Aorta (tissue), 5 donors: Measurements from ENCODE around the gene IRS1. TPM values are rescaled to one million over a fixed set of nuclear protein-coding genes. Genes with fewer than 3 reads are reported as not detected.
"Not testable (repeated sequence)": the region's sequence is repeated elsewhere in the genome, so short reads cannot be mapped to it uniquely, and the experiment has no call there.

ENCODE experiments used
- ATAC-seq: fragments of 200-7000 bp; cut with Tn5 transposase; one replicate; pipeline ENCODE4 v1.9.1; 2022; ENCODE audit warnings: moderate library complexity; ENCODE audit not compliant: low FRiP score
- DNase-seq, 2 donors: peaks; one replicate each; pipeline ENCODE4 v3.0.0-alpha.2; 2020
- H3K27ac ChIP-seq, 2 donors: one replicate each; pipeline ENCODE4 v1.5.1; 2013; ENCODE audit warnings: low read length in 2 of 2, mild to moderate bottlenecking in 2 of 2, moderate library complexity in 2 of 2, control low read depth in 1 of 2, inconsistent platforms in 1 of 2, low read depth in 1 of 2
- H3K27me3 ChIP-seq, 2 donors: one replicate each; pipeline ENCODE4 v1.6.1; 2013; ENCODE audit warnings: control low read depth in 1 of 2, low read length in 1 of 2, mild to moderate bottlenecking in 1 of 2, moderate library complexity in 1 of 2; ENCODE audit not compliant: insufficient read depth in 2 of 2, control insufficient read depth in 1 of 2
- H3K36me3 ChIP-seq, 2 donors: one replicate each; pipeline ENCODE4 v1.6.1; 2013; ENCODE audit warnings: control low read depth in 1 of 2, low read length in 1 of 2, mild to moderate bottlenecking in 1 of 2; ENCODE audit not compliant: insufficient read depth in 2 of 2, control insufficient read depth in 1 of 2
- H3K4me1 ChIP-seq, 2 donors: one replicate each; pipeline ENCODE4 v1.6.1; 2013; ENCODE audit warnings: low read length in 2 of 2, control low read depth in 1 of 2, mild to moderate bottlenecking in 1 of 2, moderate library complexity in 1 of 2; ENCODE audit not compliant: insufficient read depth in 2 of 2, control insufficient read depth in 1 of 2
- H3K4me3 ChIP-seq, 2 donors: one replicate each; pipeline ENCODE4 v1.5.1; 2013; ENCODE audit warnings: low read length in 2 of 2, control low read depth in 1 of 2, mild to moderate bottlenecking in 1 of 2
- H3K9me3 ChIP-seq: one replicate; pipeline ENCODE4 v1.6.1; 2013; ENCODE audit warnings: mild to moderate bottlenecking, low read length; ENCODE audit not compliant: control insufficient read depth
- WGBS, 2 donors: extraction: QIAGEN DNeasy Blood & Tissue Kit; methylation state at CpG; one replicate each; pipeline ENCODE4 v1.1.7; 2013; 5-methylcytosine and 5-hydroxymethylcytosine counted together
- intact Hi-C, 2 donors: fragments of 100-400 bp; cut with DNase I; formaldehyde crosslinking; loops; one replicate each; pipeline versions ENCODE4 v1.14.2 to v1.15.0; 2022
- long read RNA-seq, 2 donors: library from polyadenylated mRNA; unstranded; transcript quantifications; one replicate each; pipeline ENCODE4 v2.0.0, GENCODE V29; 2020 to 2021
- polyA plus RNA-seq, 2 donors: library from polyadenylated mRNA; stranded (reverse); fragments of 200-250 nt; gene quantifications; one replicate each; pipeline ENCODE4 v1.2.3, GENCODE V29; 2013
- total RNA-seq, 2 donors: library from RNA; stranded (reverse); fragmentation: NEBNext Ultra II Directional; extraction: Animal tissue kit (Norgen Biotek cat#: 25700); gene quantifications; one replicate each; pipeline ENCODE4 v1.2.1, GENCODE V29; 2021
- donor health status: healthy with polysubstance abuse.
- donor health status: Bipolar disorder and iron deficiency.
- donor health status: DM: no; HTN: no; CAD: no.
- donor health status: DM: no; HTN: no; CAD: no.
- donor health status: DM: yes; HTN: yes; CAD: no.

Gene IRS1, protein sequence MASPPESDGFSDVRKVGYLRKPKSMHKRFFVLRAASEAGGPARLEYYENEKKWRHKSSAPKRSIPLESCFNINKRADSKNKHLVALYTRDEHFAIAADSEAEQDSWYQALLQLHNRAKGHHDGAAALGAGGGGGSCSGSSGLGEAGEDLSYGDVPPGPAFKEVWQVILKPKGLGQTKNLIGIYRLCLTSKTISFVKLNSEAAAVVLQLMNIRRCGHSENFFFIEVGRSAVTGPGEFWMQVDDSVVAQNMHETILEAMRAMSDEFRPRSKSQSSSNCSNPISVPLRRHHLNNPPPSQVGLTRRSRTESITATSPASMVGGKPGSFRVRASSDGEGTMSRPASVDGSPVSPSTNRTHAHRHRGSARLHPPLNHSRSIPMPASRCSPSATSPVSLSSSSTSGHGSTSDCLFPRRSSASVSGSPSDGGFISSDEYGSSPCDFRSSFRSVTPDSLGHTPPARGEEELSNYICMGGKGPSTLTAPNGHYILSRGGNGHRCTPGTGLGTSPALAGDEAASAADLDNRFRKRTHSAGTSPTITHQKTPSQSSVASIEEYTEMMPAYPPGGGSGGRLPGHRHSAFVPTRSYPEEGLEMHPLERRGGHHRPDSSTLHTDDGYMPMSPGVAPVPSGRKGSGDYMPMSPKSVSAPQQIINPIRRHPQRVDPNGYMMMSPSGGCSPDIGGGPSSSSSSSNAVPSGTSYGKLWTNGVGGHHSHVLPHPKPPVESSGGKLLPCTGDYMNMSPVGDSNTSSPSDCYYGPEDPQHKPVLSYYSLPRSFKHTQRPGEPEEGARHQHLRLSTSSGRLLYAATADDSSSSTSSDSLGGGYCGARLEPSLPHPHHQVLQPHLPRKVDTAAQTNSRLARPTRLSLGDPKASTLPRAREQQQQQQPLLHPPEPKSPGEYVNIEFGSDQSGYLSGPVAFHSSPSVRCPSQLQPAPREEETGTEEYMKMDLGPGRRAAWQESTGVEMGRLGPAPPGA (N-terminal part only)
- total RNA-seq = 10 to 100 TPM; 13.8 to 16.6 TPM
- 1 to 10 TPM; 2.1 to 2.5 TPM for polyA plus RNA-seq
- long read RNA-seq, donor 1, full-length matches to known transcripts = 12 of 13 reads
- long read RNA-seq, donor 1, partial matches to known transcripts = 0 of 13 reads
- long read RNA-seq, donor 1, other reads (novel, unspliced or antisense) = 1 of 13 reads
- long read RNA-seq, donor 2, full-length matches to known transcripts = 4 of 11 reads
- long read RNA-seq, donor 2, partial matches to known transcripts = 1 of 11 reads
- long read RNA-seq, donor 2, other reads (novel, unspliced or antisense) = 6 of 11 reads

- WGBS, 2 donors = 0% methylated on average over 58 to 82 of the region's 82 CpGs
- Histone ChIP-seq H3K9me3 (no peaks in the 10 kb centered on the region), H3K36me3 (no peaks in the 10 kb centered on the region), H3K4me1 (no peaks in the 10 kb centered on the region), H3K27ac (peak within 1 kb of the TSS; percentile 78 to 87), H3K4me3 (peak within 1 kb of the TSS; percentile 48 to 79), H3K27me3 (no peaks in the 10 kb centered on the region)
- DNase-seq (peak; percentile 83 to 92), ATAC-seq (peak; percentile 78)
- intact Hi-C loops = loop anchor here (2.0 to 10.0 kb wide), 5 partner anchors 37 to 323 kb away; no protein-coding TSS in a partner anchor
Observed at GRCh38 chr2:226799211-226799975, at the start of gene IRS1. IRS1 (minus strand) TSS chr2:226799820; CDS start chr2:226798738, 1,082 bp downstream.

- H3K36me3 ChIP-seq = no peaks in the 10 kb centered on the region
- WGBS, 2 donors = 86 to 92% methylated on average over 2 of the region's 2 CpGs
- H3K27me3 ChIP-seq = no peaks in the 10 kb centered on the region
- H3K4me1 ChIP-seq = no peaks in the 10 kb centered on the region
- H3K9me3 ChIP-seq = no peaks in the 10 kb centered on the region
- ATAC-seq (no peak), DNase-seq (no peak)
- no peak overlapping the region for H3K4me3 ChIP-seq
- H3K27ac ChIP-seq = no peak overlapping the region
- intact Hi-C loops = no loop called here
Observed at GRCh38 chr2:226849349-226849748, 49.7 kb upstream of the IRS1 start.

DNA sequence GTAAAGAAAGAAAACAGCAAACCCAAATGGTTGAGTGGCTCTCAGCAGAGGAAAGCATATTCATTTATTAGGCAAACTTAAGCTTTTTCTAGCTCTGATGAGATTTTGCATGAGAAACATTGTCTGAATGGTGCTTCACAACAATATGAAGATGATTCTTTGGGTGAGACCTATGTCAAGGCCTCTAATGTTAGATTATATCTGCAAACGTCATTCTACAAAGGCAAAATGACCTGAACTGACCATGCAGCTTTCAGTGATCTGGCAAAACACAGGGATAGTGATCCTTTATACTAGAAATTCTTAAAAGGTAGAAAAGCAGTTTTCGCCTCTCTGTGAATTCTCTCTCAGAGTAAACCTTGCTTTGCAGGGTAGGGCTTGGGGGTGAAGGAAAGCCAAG is 47.9 kb upstream of the IRS1 start:
- no peak overlapping the region for H3K27ac ChIP-seq
- H3K27me3 ChIP-seq = no peaks in the 10 kb centered on the region
- intact Hi-C loops = no loop called here
- DNase-seq (no peak), ATAC-seq (no peak)
- no peak overlapping the region for H3K4me3 ChIP-seq
- H3K9me3 ChIP-seq = no peaks in the 10 kb centered on the region
- no peaks in the 10 kb centered on the region for H3K4me1 ChIP-seq
- H3K36me3 ChIP-seq = no peaks in the 10 kb centered on the region
- 78 to 88% methylated on average over 2 of the region's 2 CpGs for WGBS, 2 donors

GRCh38 chr2:226847090-226847489 is 47.5 kb upstream of the IRS1 start:
- Histone ChIP-seq H3K27me3 (no peaks in the 10 kb centered on the region), H3K4me1 (no peaks in the 10 kb centered on the region), H3K36me3 (no peaks in the 10 kb centered on the region), H3K9me3 (no peaks in the 10 kb centered on the region), H3K27ac (no peak overlapping the region), H3K4me3 (no peak overlapping the region)
- intact Hi-C loops = no loop called here
- no peak for DNase-seq
- 80 to 82% methylated on average over 1 of the region's 1 CpG for WGBS, 2 donors
- ATAC-seq = no peak

DNA sequence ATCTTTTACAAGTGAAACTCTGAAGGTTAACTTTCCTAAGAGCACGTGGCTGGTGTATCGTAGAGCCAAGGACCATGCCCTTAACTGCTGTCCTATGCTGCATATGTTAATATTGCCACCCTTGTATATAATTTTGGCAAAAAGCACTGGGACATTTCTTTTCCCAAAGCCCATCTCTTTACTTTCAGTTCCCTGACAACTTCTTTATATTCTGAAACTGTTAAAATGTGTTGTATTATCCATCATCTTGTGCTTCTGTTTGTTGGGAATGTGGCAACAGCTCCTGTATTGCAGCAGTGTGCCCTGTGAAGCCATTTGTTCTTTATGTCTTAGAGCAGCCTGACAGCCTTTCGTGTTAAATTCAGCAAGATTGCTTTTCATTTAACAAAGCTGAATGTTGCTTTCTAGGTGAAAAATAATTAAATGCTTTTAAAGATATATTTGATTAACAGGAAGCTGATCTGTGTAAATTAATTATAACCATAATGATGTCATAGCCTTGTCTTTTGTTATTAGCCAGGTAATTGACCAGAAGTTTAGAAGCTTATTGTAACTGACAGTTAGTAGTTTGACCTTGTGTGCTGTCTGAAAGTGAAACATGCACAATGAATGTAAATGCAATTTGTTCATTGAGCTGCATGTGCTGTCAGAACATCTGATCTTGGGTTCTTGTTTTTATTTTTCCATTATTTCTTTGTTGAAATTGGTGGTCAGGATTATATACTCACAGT is 45.9 kb upstream of the IRS1 start:
- no peak for DNase-seq
- no peak overlapping the region for H3K27ac ChIP-seq
- no peak overlapping the region for H3K4me3 ChIP-seq
- intact Hi-C loops = no loop called here
- no peaks in the 10 kb centered on the region for H3K27me3 ChIP-seq
- no peaks in the 10 kb centered on the region for H3K4me1 ChIP-seq
- H3K9me3 ChIP-seq = no peaks in the 10 kb centered on the region
- 84 to 89% methylated on average over 3 of the region's 3 CpGs for WGBS, 2 donors
- H3K36me3 ChIP-seq = no peaks in the 10 kb centered on the region
- ATAC-seq = no peak

DNA sequence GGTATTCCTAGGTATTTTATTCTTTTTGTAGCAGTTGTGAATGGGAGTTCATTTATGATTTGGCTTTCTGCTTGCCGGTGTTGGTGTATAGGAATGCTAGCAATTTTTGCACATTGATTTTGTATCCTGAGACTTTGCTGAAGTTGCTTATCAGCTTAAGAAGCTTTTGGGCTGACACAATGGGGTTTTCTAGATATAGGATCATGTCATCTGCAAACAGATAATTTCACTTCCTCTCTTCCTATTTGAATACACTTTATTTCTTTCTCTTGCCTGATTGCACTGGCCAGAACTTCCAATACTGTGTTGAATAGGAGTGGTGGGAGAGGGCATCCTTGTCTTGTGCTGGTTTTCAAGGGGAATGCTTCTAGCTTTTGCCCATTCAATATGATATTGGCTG is 43.4 kb upstream of the IRS1 start:
- H3K36me3 ChIP-seq, H3K27ac ChIP-seq, DNase-seq, H3K27me3 ChIP-seq, H3K4me1 ChIP-seq, H3K4me3 ChIP-seq, ATAC-seq, H3K9me3 ChIP-seq, intact Hi-C loops: not testable (repeated sequence)
- 92 to 97% methylated on average over 1 of the region's 1 CpG for WGBS, 2 donors

- ATAC-seq (no peak), DNase-seq (no peak)
- H3K27me3 ChIP-seq = no peaks in the 10 kb centered on the region
- H3K4me3 ChIP-seq = no peak overlapping the region
- peaks cover 0 to 5% of the 10 kb centered on the region in 2 donors for H3K4me1 ChIP-seq
- no peaks in the 10 kb centered on the region for H3K36me3 ChIP-seq
- no peaks in the 10 kb centered on the region for H3K9me3 ChIP-seq
- 97 to 100% methylated on average over 2 of the region's 2 CpGs for WGBS, 2 donors
- no peak overlapping the region for H3K27ac ChIP-seq
- intact Hi-C loops = loop anchor here (5.0 to 10.0 kb wide), 2 partner anchors 127 to 145 kb away; no protein-coding TSS in a partner anchor
Observed at GRCh38 chr2:226839951-226840350, 40.3 kb upstream of the IRS1 start.
